HL-60/S4 treated with retinoic acid at 250 ng/mL for 4 days and 3 days (cell line): ENCODE measurements around the gene S100PBP.

ENCODE experiments used
- in situ Hi-C: fragments of 300-500 bp; cut with MboI; formaldehyde crosslinking; loops from 2 replicates; pipeline ENCODE4 v1.7.0; 2022; ENCODE audit warnings: low sequenced_read_pairs

The S100PBP gene

DNA sequence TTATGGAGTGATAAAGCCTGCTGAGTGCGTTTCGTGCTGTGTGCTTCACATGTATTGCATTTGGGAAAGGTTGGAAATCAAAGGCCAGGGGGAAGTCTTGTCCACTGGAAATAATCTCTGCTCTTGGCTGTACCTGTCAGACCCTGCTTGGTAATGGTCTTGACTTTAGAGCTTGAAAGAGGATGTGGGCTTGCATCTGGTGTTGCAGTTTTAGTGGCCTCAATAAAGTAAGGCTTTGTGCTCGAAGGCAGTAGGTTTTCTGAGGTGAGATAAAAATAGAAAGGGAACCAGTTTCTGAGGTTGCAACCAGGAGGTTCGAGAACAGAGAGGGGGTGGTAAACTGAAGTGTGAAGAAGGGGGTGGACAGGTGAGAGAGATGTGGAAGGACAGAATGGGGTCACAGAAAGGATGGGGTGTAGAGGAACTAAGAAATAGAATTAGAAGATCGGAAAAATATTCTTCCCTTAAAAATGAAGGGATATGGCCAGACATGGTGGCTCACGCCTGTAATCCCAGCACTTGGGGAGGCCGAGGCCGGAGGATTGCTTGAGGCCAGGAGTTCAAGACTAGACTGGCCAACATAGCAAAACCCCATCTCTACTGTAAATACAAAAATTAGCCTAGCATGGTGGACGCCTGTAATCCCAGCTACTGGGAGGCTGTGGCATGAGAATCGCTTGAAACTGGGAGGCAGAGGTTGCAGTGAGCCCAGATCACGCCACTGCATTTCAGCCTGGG is 1.5 kb downstream of the S100PBP start:
- in situ Hi-C loops, result no loop called here

DNA sequence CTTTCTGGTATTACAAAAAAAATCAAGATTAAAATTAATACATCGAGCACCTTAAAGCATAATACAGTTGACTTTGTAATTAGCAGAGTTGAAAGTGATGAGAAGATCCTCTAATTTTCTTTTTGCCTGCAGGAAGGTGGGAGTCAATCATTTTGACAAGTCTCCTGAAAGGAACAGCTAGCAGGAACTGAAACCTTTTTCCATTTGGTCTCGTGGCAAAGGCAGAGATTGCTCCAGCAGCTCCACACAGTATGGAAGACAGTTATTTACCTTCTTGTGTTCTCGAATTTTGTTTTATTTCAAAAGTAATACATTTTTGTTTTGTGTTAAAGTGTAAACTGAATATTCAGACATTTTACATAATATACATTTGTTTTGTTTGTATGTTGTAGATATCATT is 7.7 kb downstream of the S100PBP start:
- in situ Hi-C loops, result no loop called here

DNA sequence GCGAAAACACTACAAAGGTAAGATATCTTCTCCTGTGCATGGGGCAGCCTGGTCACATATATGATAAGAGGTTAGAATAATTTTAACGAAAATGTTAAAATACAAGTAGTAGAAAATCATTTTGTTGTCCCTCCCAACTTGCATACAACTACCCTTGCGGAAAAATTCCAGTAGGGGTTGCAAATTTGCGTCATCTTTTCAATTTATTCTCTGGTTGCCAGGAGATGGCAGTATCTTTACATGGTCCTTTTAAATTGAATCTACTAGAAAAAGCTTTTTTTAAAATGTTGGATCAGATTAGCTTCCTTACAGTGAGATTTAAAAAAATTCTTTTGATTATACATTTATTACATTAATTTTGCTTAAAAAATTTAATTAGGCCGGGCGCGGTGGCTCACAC is 10.9 kb downstream of the S100PBP start:
- in situ Hi-C loops, result no loop called here

DNA sequence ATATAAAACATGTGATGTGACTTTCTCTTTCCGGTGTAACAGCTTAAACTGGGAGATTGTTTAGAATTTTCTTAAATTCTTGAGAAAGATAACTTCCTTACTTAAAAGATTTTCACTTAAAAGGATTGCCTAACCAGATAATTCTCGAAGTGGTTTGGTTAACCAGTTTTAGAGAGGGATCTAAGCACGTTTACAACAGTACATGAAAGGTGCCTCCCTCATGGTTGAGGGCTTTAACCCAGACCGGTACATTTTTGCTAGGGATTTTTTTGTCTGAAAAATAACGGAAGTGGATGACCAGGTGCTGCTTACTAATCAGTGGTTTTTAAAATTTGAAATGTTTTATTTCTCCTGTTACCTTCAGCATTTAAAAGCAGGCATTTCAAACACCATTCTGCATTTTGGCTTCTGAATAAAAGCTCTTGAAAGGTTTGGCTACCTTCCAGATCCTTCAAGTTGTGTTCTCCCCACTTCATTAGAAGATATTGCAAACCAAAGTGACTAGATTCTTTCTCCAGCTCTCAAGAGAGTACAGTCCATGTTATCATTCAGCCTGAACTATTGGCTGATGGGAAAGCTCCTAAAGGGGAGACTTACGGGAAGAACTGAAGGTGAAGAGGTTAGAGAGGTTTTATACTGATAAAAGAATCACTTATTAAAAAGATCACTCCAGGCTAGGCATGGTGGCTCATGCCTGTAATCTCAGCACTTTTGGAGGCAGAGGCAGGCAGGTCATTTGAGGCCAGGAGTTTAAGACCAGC is 12.8 kb downstream of the S100PBP start:
- in situ Hi-C loops, result no loop called here

DNA sequence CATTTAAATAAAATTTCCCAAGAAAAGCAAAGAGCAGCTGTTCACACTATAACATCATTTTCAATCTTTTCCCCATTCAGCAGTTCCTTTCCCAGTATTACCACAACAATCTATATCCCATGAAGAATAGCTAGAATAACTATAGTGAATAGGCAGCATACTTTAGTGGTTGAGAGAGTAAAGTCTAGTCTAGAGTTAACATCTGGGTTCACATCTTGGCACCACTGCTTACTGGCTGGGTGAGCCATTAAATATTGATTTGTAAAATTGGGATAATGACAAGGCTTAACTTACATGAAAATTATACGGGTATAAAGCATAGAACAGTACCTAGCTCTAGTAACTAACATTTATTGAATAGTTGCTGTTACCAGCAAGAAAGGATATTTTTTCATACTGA is 14.4 kb downstream of the S100PBP start:
- in situ Hi-C loops, result no loop called here

DNA sequence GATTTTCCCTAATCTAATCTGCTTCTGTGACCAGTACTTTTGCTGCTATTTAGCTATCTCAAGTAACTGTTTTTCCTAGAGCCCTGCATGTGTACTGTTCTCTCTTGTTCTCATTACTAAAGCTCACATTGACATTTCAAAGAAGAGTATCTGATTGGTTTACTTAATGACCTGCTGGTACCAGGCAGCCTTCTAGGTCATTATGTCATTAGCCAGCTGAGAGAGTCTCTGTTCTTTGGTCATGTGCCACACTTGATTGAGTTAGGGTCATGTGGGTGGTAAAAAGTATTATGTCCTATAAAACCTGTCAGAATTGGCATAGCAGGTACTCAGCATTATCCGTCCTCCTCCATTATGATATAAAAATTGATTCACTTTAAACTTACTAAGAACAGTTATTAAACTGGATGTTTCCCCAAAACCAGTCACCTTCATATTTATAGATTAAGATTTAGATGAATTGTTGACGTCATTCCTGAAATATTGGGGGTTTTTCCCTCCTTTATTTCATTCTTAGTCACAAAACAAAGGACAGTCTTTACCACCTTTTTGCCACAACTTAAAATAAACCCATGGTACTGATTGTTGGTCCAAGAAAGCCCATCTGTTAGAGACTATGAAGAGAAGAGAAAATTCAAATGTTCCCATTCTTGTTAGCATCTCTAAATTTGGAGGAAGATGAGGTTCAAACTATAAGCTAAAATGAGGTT is 31.1 kb downstream of the S100PBP start:
- in situ Hi-C loops, result no loop called here

DNA sequence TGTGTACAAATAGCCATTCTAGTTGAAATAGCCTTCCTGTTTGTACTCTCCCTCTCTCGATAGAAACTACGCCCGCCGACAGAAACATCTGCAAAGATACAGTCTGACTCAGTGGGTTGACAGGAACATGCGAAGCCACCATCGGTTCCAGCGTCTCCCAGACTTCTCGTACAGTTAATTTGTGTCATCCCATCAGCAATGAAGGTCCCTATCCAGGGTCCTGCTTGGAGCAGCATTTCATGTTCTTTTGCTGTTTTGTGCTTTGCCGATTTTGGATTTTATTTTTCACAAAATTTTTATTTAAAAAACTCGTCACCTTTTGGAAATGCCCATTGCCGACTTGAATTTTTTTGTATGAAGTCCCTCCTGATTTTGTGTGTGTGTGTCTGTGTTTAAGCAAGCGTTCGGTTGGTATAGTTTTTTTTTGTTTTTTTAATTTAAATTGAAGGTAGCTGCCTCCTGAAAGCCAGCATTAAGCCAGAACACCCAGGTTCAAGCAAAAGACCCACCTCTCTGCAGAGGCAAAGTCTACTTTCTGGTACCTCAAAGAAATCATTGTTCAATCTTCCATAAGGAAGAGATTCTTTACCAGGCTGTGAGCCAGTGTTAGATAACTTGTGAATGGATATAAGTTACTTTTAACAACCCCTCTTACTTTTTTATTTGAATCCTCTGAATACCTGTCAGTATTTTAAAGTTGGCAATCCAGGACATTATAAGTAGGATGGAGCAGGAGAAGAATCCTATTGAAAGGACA is 38.6 kb downstream of the S100PBP start:
- in situ Hi-C loops, result no loop called here

DNA sequence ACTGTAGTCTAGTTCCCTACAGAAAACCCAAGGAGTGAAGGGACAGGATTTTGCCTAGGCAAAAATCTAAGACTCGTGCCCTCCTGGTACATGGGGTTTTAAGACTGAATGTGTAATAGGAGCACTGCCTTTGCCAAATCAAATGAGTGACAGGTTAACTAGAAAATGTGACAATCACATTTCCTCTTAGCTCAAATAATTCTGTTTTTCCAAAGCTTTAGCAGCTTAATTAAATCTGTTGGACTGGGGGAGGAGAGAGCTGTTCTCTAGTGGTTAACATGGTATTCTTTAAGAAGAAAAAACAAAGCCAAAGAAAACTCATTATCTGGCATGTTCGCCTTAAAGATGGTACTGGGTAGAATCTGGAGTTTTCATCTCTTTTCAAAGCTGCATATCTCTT is 40.7 kb downstream of the S100PBP start:
- in situ Hi-C loops, result no loop called here

DNA sequence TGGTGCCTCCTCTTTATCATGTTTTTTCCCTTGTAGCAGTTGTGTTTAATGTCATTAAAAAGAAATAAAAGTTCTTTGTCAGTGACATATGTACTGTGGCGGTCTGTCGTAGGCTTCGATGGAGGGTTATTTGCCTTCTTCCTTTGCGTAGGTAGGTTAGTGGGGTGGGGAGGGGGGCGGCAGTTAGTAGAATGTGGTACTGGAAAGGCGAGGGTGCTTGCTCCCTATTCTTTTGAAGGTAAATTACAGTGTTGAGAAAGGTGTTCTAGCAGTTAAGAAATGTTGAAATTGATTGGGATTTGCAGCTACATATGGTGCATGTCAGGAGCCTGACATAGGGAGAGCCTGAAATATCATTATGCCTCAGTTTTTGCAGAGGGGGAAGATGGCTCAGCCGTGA is 41.3 kb downstream of the S100PBP start:
- in situ Hi-C loops, result no loop called here

DNA sequence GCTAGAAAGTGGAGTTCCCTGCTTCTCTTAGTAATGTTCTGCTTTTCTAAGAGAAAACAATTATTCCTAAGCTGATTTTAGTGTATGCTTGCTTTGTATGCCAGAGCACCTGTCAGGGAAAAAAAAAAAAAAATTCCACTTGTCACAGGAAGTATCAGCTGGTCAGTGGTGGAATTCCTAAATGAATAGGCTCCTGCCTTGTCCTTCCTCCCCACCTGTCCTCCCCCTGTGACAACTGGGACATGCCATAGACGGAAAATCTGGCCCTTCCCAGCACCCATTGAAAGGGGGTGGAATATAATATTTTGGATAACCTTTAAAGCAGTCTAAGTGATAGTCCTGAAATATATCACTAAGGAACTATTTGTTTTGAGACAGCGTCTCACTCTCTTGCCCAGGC is 42.5 kb downstream of the S100PBP start:
- in situ Hi-C loops, result no loop called here

DNA sequence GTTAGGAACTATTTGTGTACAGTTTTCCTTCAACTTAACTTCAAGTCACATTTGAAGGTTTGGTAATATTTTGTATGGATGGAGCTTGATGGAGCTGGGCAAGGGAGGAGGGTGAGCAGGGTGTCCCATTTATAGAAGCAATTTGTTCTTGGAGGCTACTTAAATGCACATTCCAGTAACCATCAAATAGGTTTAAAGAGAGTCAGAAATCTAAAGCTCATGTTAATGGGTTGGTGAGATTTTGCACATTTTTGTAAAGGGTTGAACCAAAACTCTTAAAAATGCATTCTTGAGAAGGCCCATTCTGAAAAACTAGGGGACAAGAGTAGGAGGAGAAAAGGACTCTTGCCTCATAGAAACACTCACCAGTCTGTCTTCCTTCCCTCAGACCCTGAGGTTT is 43.1 kb downstream of the S100PBP start:
- in situ Hi-C loops, result no loop called here

DNA sequence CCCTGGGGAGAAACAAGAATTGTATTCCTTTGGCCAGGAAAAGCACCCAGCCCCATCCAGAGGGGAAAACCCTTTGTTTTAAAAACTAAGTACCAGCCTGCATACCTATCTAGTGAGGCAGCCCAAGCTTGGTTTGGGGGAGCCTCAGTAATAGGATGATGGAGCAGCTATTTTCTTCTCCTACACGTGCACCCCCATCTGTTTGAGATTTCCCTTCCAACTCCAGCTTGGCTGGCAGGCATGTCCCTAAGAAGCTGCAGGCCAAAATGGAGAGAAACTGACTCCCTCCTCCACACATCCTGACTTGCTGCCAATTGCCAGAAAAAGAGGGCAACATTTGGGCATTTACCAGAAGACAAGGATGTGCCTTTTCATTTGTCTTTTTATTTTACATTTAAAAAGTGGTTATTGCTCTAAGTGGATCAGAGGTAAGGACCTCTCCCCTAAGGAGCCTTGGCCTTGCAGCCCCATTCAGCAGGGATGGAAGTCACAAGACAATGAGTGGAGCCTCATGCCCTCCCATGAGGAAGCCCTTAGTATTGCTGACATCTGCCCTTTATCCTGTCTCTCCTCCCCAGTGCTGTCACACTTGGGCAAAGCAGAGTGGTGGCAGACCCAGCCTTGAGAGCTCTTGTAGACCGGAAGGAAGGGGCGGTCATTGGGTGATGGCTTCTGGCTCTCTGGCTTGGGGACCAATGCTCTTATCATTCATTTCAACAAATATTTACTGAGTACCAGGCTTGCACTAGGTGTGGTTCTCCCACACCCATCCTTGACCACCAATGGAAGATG is 44.6 kb downstream of the S100PBP start:
- in situ Hi-C loops, result no loop called here

DNA sequence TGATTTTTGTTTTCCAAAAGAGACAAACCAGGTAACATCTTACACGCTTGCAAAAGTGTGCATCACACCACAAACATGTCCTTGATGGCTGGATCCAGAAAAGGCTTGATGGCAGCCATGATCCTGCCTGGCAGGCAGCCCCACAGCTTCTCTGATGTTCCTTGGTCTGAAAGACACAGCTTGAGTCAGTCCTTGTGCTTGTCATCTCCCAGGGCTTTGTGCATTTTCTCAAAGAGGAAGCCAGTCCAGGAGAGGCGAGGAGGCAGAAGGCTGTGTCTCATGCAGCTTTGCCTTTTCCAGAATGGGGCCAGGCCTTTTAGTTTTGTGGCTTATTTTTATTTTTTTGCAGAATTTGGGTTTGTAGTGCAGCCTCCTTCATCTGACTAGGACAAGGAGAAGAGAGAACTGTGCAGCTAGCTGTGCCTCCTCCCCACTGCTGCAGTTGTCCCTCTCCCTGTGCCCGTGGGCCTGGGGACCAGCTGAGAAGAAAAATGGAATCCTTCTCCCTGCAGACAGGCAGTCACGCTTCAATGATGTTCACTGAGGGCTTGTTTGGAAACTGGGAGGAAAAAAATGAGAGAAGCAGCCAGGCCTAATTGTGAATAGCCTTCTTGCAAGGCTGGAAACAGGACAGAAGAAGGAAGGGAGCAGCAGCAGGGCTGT is 45.9 kb downstream of the S100PBP start:
- in situ Hi-C loops, result no loop called here

DNA sequence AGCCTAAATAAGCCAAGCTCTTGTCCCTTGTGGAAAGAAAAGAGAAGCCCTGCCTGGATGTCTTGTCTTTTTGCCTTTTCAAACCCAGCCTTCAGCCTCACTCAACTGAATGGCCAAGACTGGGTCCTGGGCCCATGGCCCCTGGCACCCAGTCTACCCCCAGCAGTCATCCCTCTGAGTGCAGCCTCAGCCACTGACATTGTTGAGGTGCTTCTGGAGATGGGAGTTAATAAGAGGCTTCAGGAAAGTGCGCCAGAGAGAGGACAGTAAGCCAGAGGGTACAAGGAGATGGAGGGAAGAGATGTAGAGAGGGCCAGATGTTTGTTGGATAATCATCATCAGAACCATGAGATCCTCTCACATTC is 46.4 kb downstream of the S100PBP start:
- in situ Hi-C loops, result no loop called here

DNA sequence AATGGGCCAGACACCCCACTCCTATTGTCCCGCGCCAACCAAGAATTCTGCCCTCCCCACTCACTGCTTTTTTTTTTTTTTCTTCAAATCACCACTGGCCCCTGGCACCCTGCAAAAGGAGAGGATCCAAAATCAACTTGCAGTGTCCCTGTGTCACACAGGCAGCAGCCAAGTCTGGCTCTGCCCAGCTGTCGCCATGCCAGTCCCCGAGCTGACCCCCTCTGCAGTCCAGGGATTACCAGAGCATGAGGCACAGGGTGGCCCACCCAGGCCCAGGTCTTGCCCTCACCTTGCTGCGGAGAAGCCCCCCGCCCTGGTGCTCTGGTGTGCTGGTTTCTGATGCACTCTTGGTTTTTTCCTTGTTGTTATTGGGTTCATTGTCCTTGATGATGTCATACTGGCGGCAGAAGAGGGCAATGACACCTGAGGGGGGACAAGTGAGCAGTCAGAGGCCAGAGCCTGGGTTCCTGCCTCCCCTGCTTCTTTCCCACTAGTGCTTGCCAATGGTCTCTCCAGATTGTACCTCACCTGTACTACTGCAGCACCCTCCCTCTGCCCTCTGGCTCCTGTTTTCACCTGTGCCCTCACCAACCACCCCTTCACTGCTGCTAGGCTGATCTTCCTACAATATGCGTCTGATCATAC is 47.0 kb downstream of the S100PBP start:
- in situ Hi-C loops, result no loop called here

DNA sequence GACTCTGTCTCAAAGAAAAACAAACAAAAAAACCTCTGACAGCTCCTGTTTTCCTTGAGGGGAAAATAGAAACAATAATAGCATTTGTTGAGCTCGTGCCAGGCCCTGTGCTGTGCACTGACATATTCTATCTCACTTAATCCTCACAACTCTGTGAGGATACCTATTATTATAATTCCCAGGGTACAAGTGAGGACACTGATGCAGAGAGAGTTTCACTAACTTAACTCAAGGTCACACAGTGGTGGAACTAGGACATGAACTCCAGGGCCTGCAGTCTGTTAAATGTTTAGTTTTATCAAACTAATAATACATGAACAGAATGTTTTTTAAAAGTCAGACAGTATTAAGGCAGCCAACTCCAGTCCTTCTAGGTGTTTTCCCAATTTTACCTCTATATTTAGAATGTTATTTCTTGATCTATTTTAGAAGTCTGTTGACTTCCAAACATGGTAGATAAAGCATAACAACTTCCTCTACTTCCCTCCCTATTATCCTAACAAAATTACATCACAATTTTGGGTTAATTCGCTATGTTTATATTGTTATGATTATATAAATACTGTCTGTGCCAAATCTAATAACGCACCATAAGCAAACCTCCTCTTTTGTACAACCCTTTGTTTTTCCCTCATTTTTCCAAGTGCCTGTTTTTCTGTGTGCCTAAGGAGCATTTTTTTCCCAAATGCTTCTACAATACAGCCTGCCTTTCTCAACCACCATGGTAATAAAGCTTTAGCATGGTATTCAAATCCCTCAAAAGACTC is 48.4 kb downstream of the S100PBP start:
- in situ Hi-C loops, result no loop called here

DNA sequence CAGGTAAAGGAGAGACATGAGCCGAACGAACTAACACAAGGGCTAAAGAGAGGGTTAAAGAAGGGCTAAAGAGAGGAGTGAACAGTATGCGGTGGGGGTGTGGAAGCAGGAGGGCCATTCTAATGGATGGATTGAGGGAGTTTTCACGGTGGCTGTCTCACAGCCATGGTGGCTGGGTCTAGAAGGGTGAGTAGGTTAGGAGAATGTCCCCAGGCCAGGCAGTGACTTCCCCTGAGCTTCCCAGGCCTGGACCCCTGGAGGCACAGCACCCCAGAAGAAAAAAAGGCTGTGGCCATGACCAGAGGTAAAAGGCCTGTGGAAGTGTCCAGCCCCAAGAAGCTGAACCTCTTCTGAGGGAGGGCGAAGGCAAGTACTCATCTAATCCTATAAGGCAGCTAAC is 49.7 kb downstream of the S100PBP start:
- in situ Hi-C loops, result no loop called here

DNA sequence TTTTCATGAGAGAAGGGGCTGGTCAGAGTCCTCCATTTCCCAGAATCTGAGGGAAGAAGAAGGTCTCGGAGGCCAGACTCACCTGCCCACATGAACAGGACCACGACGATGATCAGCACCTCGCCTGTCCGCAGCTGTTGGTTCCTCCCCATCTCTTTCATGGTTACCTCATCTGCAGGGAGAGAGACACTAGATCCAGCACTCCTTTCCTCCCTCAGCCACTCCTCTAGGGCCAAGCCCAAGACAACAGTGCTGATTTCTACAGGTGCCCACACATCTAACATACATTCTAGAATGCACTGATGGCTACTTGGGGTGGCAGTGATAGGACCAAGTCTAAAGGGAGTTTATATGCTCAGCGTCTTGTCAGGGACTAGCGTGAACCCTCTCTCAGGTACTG is 50.2 kb downstream of the S100PBP start:
- in situ Hi-C loops, result no loop called here

DNA sequence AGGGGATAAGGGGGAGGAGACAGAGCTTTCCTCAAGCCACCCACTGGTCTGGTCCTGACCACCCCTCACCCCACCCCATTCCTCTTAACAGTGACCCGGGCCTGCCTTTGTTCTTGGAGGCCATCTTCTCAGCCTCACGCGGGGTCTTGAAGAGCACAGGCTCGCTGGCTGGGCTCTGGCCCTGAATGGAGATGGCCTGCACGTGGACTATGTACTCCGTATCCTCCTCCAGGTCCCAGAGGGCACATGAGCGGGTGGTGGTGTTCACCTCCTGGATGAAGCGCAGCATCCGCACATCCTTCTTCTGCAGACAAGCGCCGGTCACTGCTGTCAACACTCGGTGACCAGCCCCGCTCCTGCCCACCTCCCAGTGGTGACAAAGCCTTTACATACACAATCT is 50.6 kb downstream of the S100PBP start:
- in situ Hi-C loops, result no loop called here
